Keratinocyte (primary cell): ENCODE data around the gene CCDC27. TPM values are rescaled to one million over a fixed set of nuclear protein-coding genes. Genes with fewer than 3 reads are reported as not detected.

Source experiments
- DNase-seq: peaks from one replicate; pipeline ENCODE4 v3.0.0-alpha.2; 2011; ENCODE audit warnings: low read depth, missing footprints, low spot score
- FAIRE-seq: peaks from 2 replicates; lab custom pipeline; 2011; peaks lifted over from hg19 to GRCh38; lab: Jason Lieb, UNC
- H2AFZ ChIP-seq: 2 replicates; pipeline ENCODE4 v1.6.0; 2012; ENCODE audit warnings: low read length, control low read depth, inconsistent platforms; ENCODE audit not compliant: control insufficient read depth
- H3K27ac ChIP-seq: 2 replicates; pipeline ENCODE4 v1.5.1; 2011; ENCODE audit warnings: low read length; ENCODE audit not compliant: control insufficient read depth, insufficient read depth
- H3K27me3 ChIP-seq: 3 replicates; pipeline ENCODE4 v1.6.0; 2011; ENCODE audit warnings: low read length; ENCODE audit not compliant: control insufficient read depth, insufficient read depth; ENCODE audit errors: extremely low read depth
- H3K36me3 ChIP-seq, 2 experiments: 2 replicates in 1 of 2; 3 replicates in 1 of 2; pipeline ENCODE4 v1.5.1; 2011; ENCODE audit warnings: low read length in 2 of 2, mild to moderate bottlenecking in 1 of 2; ENCODE audit not compliant: control insufficient read depth in 2 of 2, insufficient read depth in 2 of 2; ENCODE audit errors: extremely low read depth in 1 of 2
- H3K4me1 ChIP-seq: 3 replicates; pipeline ENCODE4 v1.5.1; 2011; ENCODE audit warnings: low read length; ENCODE audit not compliant: control insufficient read depth, insufficient read depth; ENCODE audit errors: extremely low read depth
- H3K4me2 ChIP-seq: 3 replicates; pipeline ENCODE4 v1.6.0; 2011; ENCODE audit warnings: low read depth, low read length; ENCODE audit not compliant: control insufficient read depth, insufficient read depth; ENCODE audit errors: extremely low read depth
- H3K4me3 ChIP-seq, 3 experiments: fragments of 200-600 bp in 1 of 3; sonication (generic) in 1 of 3; 2 replicates in 2 of 3; 3 replicates in 1 of 3; pipeline ENCODE4 v1.5.1; 2011 to 2016; ENCODE audit warnings: low read length in 3 of 3, mild to moderate bottlenecking in 3 of 3, control low read depth in 2 of 3, inconsistent platforms in 1 of 3, low read depth in 1 of 3, mixed read lengths in 1 of 3, mixed run types in 1 of 3, moderate library complexity in 1 of 3; ENCODE audit not compliant: control insufficient read depth in 2 of 3, insufficient read depth in 2 of 3; ENCODE audit errors: extremely low read depth in 1 of 3
- H3K79me2 ChIP-seq: 2 replicates; pipeline ENCODE4 v1.6.0; 2012; ENCODE audit warnings: low read length; ENCODE audit not compliant: control insufficient read depth, insufficient read depth
- H3K9ac ChIP-seq: 3 replicates; pipeline ENCODE4 v1.6.0; 2011; ENCODE audit warnings: low read length; ENCODE audit not compliant: control insufficient read depth, insufficient read depth; ENCODE audit errors: extremely low read depth
- H3K9me1 ChIP-seq: 3 replicates; pipeline ENCODE4 v1.6.0; 2011; ENCODE audit warnings: low read length; ENCODE audit not compliant: control insufficient read depth, insufficient read depth; ENCODE audit errors: extremely low read depth
- H3K9me3 ChIP-seq: 2 replicates; pipeline ENCODE4 v1.5.1; 2012; ENCODE audit warnings: low read depth, low read length; ENCODE audit not compliant: control insufficient read depth
- H4K20me1 ChIP-seq: 3 replicates; pipeline ENCODE4 v1.6.0; 2011; ENCODE audit warnings: low read length; ENCODE audit not compliant: control insufficient read depth, insufficient read depth; ENCODE audit errors: extremely low read depth
- CTCF ChIP-seq, 3 experiments: IDR thresholded peaks in 1 of 3; conservative IDR thresholded peaks in 1 of 3; optimal IDR thresholded peaks in 1 of 3; 2 replicates in 2 of 3; 3 replicates in 1 of 3; pipeline versions ENCODE3 to v1.5.1; 2011; ENCODE audit warnings: low read length in 3 of 3, mild to moderate bottlenecking in 3 of 3, moderate library complexity in 2 of 3, control low read depth in 1 of 3, inconsistent platforms in 1 of 3; ENCODE audit not compliant: insufficient read depth in 2 of 3; ENCODE audit errors: extremely low read depth in 1 of 3
- EZH2 ChIP-seq: IDR thresholded peaks from one replicate; pipeline ENCODE4 v1.6.1; 2012; ENCODE audit warnings: inconsistent platforms, mild to moderate bottlenecking, low read length, moderate library complexity
- dilution Hi-C: fragments of 300-500 bp; cut with MboI; formaldehyde crosslinking; loops from one replicate; pipeline ENCODE4 v1.7.0; 2020; ENCODE audit warnings: low sequenced_read_pairs; ENCODE audit not compliant: extremely low pct_ligation_motif_present
- polyA plus RNA-seq, 5 experiments: library from polyadenylated mRNA; depleted of rRNA in 3 of 5; stranded (reverse) in 3 of 5; stranded (forward) in 1 of 5; unstranded in 1 of 5; fragments of >200 nt; gene quantifications; 1 replicate in 1 of 5; 2 replicates in 3 of 5; 3 replicates in 1 of 5; pipeline versions ENCODE4 v1.2.1 to v1.2.3, GENCODE V29; 2011 to 2012; ENCODE audit warnings: missing spikeins in 2 of 5, low read depth in 1 of 5, low replicate concordance in 1 of 5

CCDC27 gene
- polyA plus RNA-seq, 1 donor (not counting 4 experiments of a cell fraction or from before 2014, with no cell fraction given): not detected

GRCh38 chr1:3795453-3796214 is 43.4 kb downstream of the CCDC27 start:
- TF ChIP-seq EZH2 (no peak), CTCF (optimal IDR thresholded peaks at IDR 0.05 in 1 of 3, IDR thresholded peaks at IDR 0.05 in 1 of 3, conservative IDR thresholded peaks at IDR 0.05 in 1 of 3; ENCODE audit: extremely low read depth in 1 of 3, insufficient read depth in 2 of 3, low read length in 3 of 3) (no peak)
- Histone ChIP-seq H3K79me2 (peaks cover 49% of the 10 kb centered on the region), H3K4me1 (peaks cover 36% of the 10 kb centered on the region), H3K9me1 (no peaks in the 10 kb centered on the region), H2AFZ (no peak overlapping the region), H3K9ac (peak overlapping the region; percentile 72), H3K27me3 (no peaks in the 10 kb centered on the region), H3K27ac (peak overlapping the region; percentile 49), H3K4me3 (peak overlapping the region; percentile 66 to 83 (median 76)), H3K9me3 (no peaks in the 10 kb centered on the region), H3K4me2 (peak overlapping the region; percentile 98), H4K20me1 (peaks cover 6% of the 10 kb centered on the region), H3K36me3 (peaks cover 4% of the 10 kb centered on the region in 2 experiments)
- dilution Hi-C loops: no loop called here
- no peak for DNase-seq
- no peak for FAIRE-seq

GRCh38 chr1:3796215-3797061 is 44.2 kb downstream of the CCDC27 start, which contains the start of gene LRRC47:
Gene LRRC47, minus strand, starts transcription at chr1:3796498. Its CDS starts 22 bp downstream, at chr1:3796476.
- dilution Hi-C loops: no loop called here
- FAIRE-seq: peak; percentile 34
- peaks cover 41% of the 10 kb centered on the region for H3K79me2 ChIP-seq
- H2AFZ ChIP-seq: peak within 1 kb of the TSS; percentile 84
- peak within 1 kb of the TSS; percentile 72 for H3K9ac ChIP-seq
- H3K4me2 ChIP-seq: peak within 1 kb of the TSS; percentile 98
- TF ChIP-seq EZH2: no peak
- no peak for TF ChIP-seq CTCF (optimal IDR thresholded peaks at IDR 0.05 in 1 of 3, IDR thresholded peaks at IDR 0.05 in 1 of 3, conservative IDR thresholded peaks at IDR 0.05 in 1 of 3; ENCODE audit: extremely low read depth in 1 of 3, insufficient read depth in 2 of 3, low read length in 3 of 3)
- H3K4me3 ChIP-seq: peak within 1 kb of the TSS; percentile 66 to 83 (median 76)
- no peaks in the 10 kb centered on the region for H3K27me3 ChIP-seq
- peak within 1 kb of the TSS; percentile 49 for H3K27ac ChIP-seq
- H3K4me1 ChIP-seq: peaks cover 36% of the 10 kb centered on the region
- no peak for DNase-seq
- H3K9me3 ChIP-seq: no peaks in the 10 kb centered on the region
- peaks cover 0 to 4% of the 10 kb centered on the region in 2 experiments for H3K36me3 ChIP-seq
- peaks cover 6% of the 10 kb centered on the region for H4K20me1 ChIP-seq
- H3K9me1 ChIP-seq: no peaks in the 10 kb centered on the region
